ENCODE results near the gene TLX2.

Gene TLX2

DNA sequence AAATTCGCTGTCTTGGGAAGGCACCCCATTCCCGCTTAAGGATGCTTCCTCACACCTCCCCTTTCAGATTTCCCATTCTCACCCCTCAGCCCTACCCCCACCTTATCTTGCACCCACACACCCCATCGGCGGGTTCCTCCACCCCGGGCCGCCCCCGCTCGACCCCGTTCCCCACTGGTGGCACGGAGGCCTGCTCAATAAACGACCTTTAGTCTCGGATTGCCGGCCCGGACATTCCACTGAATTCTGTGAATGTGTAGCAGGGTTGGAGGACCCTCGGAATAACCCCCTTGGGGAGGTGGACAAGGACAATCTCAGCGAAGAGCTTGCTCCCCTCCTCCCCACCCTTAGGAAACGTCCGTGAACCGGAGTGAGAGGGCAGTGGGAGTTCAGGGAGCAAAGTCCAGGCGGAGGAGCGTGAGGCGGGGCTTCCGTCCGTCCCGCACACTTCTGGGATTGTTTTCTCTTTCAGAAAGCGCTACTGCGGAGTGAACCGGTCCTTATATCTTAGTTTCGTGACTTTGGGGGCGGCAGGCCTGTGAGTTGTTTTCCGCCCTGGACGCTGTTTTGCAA lies 12.0 kb upstream of the TLX2 start:
- Mint-ChIP-seq H3K4me3 (peak overlapping the region; percentile 73), H3K27me3 (peaks cover 61% of the 10 kb centered on the region), H3K36me3 (ENCODE audit: low read depth) (peaks cover 25% of the 10 kb centered on the region), H3K9me3 (no peaks in the 10 kb centered on the region), H3K27ac (no peak overlapping the region), H3K4me1 (ENCODE audit: low read depth) (peaks cover 80% of the 10 kb centered on the region)

DNA sequence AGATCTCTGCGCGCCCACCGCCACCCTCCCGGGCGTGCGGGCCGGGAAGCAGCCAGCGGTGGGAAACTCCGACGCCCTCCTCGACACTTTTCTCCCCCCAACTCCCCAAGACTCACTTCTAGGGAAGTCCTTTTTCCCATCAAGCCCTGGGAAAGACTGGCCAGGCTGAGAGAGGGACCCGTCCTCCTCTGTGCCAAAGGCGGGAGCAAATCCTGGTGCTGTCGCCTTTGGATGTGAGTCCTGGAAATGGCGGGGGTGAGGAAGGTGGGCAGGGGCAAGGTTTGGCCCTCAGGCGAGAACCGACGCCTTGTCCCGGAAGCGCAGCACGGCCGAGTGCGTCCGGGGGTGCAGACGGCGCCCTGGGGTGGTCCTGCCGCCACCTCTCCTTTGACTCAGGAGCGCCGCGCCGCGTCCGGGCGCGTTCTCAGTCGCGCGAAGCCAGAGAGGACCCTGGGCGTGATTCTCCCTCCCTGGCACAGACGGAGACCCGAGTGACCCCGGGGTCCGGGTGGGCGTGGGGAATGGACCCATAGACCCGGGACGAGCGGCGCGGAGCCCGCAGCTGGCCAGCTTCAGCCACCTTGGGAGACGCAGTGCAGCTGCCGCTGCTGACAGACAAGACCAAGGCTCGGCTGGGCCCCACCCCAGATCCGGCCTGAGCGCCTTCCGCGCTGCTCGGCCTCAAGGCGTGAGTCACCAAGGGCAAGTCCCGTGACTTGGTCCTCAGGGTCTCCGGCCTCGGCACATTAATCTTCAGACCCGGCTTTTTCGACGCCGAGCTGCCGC lies 11.3 kb upstream of the TLX2 start:
- Mint-ChIP-seq H3K27ac (no peak overlapping the region), H3K9me3 (no peaks in the 10 kb centered on the region), H3K4me1 (ENCODE audit: low read depth) (peaks cover 79% of the 10 kb centered on the region), H3K36me3 (ENCODE audit: low read depth) (peaks cover 28% of the 10 kb centered on the region), H3K4me3 (peak overlapping the region; percentile 73), H3K27me3 (peaks cover 57% of the 10 kb centered on the region)

DNA sequence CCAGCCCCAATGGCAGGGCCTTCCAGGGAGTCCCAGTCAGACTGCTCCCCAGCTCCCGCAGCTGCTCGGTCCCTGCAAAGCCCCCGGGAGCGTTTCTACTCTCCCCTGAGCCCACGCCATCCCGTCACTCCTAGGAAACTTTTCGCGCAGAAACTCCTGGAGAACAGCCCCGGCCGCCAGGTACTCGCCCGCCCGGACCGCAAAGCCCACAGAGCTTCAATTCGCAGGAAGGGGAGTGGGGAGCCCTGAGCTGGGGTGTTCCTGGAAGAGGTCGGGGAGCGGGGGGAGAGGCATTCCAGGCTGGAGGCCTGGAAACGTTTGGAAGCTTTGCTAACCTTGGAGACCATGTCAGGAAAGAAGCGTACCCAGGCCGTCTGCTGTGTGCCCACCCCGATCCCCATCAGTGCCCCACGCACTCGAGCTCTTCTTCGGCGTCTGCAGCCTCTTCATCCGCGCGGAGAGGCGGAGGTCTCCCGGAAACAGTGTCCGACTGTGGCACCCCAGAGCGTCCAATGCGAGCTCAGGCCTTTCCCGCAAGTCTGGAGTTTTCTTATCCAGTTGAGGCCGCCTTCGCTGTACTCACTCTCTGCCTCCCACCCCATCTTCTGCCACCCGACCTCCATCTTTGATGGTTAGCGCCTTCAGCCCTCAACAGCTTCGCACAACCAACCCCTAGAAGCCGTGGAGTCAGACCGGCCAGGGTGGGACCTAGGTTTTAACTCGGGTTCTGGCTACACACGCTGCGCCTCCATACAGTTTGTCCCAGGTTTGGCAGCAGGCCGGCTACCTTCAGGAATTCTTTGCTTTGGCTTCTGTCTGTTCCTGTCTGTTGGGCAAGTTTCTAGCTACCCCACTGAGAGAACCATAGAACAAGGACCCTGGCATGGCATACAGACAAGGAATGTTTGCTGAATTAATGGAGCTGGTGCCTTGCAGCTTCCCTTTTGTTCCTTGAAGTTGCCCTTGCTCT lies 10.5 kb upstream of the TLX2 start:
- no peak overlapping the region for H3K27ac Mint-ChIP-seq
- peaks cover 77% of the 10 kb centered on the region for H3K4me1 Mint-ChIP-seq (ENCODE audit: low read depth)
- H3K27me3 Mint-ChIP-seq, result peaks cover 51% of the 10 kb centered on the region
- peak overlapping the region; percentile 73 for H3K4me3 Mint-ChIP-seq
- H3K36me3 Mint-ChIP-seq (ENCODE audit: low read depth), result peaks cover 28% of the 10 kb centered on the region
- no peaks in the 10 kb centered on the region for H3K9me3 Mint-ChIP-seq

DNA sequence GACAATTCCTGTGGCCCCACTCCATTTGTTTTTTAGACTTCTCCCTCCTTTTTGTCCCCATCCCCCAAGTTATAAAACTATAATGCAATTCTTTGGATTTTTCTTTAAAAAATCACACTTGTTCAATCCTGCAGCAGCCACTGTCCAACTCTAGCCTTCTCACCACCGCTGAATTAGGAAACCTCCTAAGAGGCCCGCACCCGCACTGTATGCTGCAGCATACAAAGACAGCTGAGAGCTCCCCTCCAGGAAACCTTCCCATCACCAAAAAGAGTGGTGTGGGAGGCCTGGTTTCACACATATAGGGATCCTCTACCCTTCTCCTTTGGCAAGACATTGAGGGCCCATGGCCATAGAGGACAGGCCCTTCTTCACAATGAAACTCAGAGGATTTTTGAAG lies 9.7 kb upstream of the TLX2 start:
- Mint-ChIP-seq H3K9me3 (no peaks in the 10 kb centered on the region), H3K4me3 (peak overlapping the region; percentile 31), H3K36me3 (ENCODE audit: low read depth) (peaks cover 28% of the 10 kb centered on the region), H3K27ac (no peak overlapping the region), H3K27me3 (peaks cover 48% of the 10 kb centered on the region), H3K4me1 (ENCODE audit: low read depth) (peaks cover 72% of the 10 kb centered on the region)

GRCh38 chr2:74505448-74506246 lies 8.6 kb upstream of the TLX2 start:
- Mint-ChIP-seq H3K27me3 (peaks cover 44% of the 10 kb centered on the region), H3K4me3 (peak overlapping the region; percentile 28), H3K4me1 (ENCODE audit: low read depth) (peaks cover 65% of the 10 kb centered on the region), H3K36me3 (ENCODE audit: low read depth) (peaks cover 28% of the 10 kb centered on the region), H3K27ac (no peak overlapping the region), H3K9me3 (no peaks in the 10 kb centered on the region)

- H3K27ac Mint-ChIP-seq, result peak within 1 kb of the TSS; percentile 99
- H3K36me3 Mint-ChIP-seq (ENCODE audit: low read depth), result peaks cover 28% of the 10 kb centered on the region
- peak within 1 kb of the TSS; percentile 98 for H3K4me3 Mint-ChIP-seq
- H3K4me1 Mint-ChIP-seq (ENCODE audit: low read depth), result peaks cover 55% of the 10 kb centered on the region
- H3K27me3 Mint-ChIP-seq, result peaks cover 43% of the 10 kb centered on the region
- no peaks in the 10 kb centered on the region for H3K9me3 Mint-ChIP-seq
Observed at GRCh38 chr2:74507145-74507925, 6.9 kb upstream of the TLX2 start, which contains the start of gene PCGF1. Gene PCGF1, minus strand, starts transcription at chr2:74507695. Its CDS starts 27 bp downstream, at chr2:74507668.

DNA sequence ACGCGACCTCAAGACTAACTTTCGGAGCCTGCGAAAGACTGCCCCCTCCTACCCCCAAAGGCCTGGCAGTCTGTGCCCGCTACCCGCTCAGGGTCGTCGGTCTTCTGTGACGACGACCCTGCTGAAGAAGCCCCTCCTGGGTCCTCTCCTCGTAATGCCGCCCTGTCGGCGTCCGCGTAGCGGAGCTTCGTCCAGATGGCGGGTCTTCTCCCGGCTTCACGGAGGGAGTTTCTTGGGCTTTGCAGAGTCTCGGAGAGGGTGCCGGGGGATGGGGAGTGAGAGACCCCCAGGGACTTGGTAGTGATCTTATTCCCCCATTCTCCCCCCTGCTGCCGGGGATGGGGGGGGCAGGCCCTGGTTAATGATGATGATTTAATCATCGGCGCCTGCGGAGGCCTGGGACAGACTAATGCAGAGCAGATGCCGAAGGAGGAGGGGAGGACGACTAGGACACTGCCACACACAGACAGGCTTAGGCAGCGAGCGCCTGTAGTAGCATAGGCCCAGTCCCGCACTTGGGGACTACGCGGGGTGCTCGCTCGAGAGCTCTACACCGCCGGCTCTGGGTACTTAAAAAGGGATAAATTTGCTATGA lies 6.2 kb upstream of the TLX2 start:
- Mint-ChIP-seq H3K27me3 (peaks cover 46% of the 10 kb centered on the region), H3K4me3 (peak overlapping the region; percentile 98), H3K9me3 (no peaks in the 10 kb centered on the region), H3K4me1 (ENCODE audit: low read depth) (peaks cover 49% of the 10 kb centered on the region), H3K27ac (peak overlapping the region; percentile 99), H3K36me3 (ENCODE audit: low read depth) (peaks cover 28% of the 10 kb centered on the region)

DNA sequence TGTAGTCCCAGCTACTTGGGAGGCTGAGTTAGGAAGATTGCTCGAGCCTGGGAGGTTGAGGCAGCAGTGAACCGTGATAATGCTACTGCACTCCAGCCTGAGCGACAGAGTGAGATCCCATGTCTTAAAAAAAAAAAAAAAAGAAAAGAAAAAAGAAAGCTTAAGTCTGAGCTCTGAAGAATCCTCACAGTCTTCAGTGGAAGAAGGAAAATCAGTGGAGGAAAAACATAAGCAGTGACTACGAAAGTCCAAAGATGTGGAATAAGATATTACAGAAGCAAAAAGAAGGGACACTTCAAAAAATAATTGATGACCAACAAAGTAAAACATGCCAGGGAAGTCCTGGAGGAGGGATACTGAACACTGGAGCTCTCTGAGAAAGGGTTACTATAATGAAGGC lies 4.0 kb upstream of the TLX2 start:
- H3K27ac Mint-ChIP-seq, result no peak overlapping the region
- H3K4me1 Mint-ChIP-seq (ENCODE audit: low read depth), result peaks cover 39% of the 10 kb centered on the region
- H3K4me3 Mint-ChIP-seq, result no peak overlapping the region
- peaks cover 40% of the 10 kb centered on the region for H3K27me3 Mint-ChIP-seq
- peaks cover 19% of the 10 kb centered on the region for H3K36me3 Mint-ChIP-seq (ENCODE audit: low read depth)
- no peaks in the 10 kb centered on the region for H3K9me3 Mint-ChIP-seq

- H3K27ac Mint-ChIP-seq, result no peak overlapping the region
- H3K9me3 Mint-ChIP-seq, result no peaks in the 10 kb centered on the region
- peaks cover 10% of the 10 kb centered on the region for H3K36me3 Mint-ChIP-seq (ENCODE audit: low read depth)
- no peak overlapping the region for H3K4me3 Mint-ChIP-seq
- H3K27me3 Mint-ChIP-seq, result peaks cover 48% of the 10 kb centered on the region
- H3K4me1 Mint-ChIP-seq (ENCODE audit: low read depth), result peaks cover 40% of the 10 kb centered on the region
Observed at GRCh38 chr2:74511104-74511989, 2.9 kb upstream of the TLX2 start.

DNA sequence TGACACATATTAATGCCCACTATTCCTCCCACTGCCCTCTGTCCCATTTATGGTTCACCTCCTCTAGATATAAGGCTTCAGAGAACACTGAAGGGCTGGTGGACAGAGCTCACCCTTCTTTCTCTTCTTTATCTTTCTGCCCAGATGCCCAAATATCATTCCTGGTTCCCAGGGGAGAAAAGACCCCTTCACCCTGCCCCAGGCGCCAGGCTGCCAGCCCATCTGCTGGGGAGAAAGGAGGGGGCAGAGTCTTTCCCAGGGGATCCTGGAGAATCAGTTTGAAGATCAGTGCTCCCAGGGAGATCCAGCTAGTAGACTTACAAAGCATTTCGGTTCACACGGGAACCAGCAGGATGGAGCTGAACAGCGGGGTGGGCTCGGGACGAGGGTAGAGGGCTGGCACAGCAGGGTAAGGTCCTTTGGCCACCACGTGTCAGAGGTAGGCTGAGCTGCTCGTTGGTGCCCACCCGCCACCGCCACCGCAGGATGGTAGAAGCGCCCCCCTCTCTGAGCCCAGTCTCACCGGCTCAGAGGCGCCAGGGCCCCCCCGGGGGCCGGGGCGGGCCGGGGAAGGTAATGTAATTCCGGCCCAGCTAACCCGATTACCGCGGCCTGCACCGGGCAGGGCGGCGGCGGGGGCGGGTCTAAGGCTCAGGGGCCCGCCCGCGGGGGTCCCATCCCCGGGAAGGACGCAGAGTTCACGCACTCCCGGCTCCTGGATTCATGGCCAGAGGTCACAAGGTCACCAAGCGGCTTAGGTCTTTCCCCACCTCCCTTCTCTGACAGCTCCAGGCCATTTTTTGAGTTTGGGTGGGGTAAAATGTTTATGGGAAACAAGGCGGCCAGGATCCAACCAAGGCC lies 1.3 kb upstream of the TLX2 start:
- Mint-ChIP-seq H3K36me3 (ENCODE audit: low read depth) (no peaks in the 10 kb centered on the region), H3K27ac (no peak overlapping the region), H3K9me3 (no peaks in the 10 kb centered on the region), H3K27me3 (peaks cover 64% of the 10 kb centered on the region), H3K4me1 (ENCODE audit: low read depth) (peaks cover 32% of the 10 kb centered on the region), H3K4me3 (no peak overlapping the region)

DNA sequence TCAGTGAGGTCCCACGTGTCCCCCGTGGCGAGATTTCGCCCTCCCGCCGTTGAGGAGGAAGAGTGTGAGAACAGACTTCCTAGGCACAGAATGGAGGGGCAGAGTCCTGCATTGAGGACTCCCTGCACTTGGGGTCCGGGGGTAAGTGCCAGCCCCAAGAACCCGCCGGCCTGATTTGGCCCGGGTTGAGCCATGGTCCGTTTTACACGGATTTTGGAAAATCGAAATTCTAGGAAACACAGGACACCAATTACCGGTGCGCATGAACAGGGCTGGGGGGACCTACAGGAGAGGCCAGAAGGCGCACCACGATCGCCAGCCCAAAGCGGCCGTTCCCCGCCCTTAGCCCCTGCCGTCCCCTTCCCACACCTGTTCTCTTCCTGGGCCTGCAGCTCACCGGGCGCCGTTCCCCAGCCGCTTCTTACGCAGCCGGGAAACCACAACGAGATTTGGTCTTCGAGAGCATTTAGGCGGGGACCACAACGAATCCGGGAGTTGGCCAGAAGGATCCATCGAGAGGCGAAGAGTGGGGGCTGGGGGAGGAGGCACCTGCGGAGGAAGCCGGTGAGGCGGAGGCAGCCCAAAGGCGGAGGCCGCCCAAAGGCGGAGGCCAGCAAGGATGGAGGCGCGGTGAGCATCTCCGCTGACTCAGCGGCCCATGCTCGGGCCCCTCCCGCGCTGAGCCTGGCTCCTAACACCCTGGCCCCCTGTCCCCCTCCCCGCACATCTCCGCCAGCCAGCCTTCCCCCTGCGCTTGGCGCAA lies 464 bp upstream of the TLX2 start:
- Mint-ChIP-seq H3K27ac (no peak overlapping the region), H3K9me3 (no peaks in the 10 kb centered on the region), H3K4me1 (ENCODE audit: low read depth) (peaks cover 25% of the 10 kb centered on the region), H3K36me3 (ENCODE audit: low read depth) (no peaks in the 10 kb centered on the region), H3K4me3 (peak overlapping the region; percentile 13), H3K27me3 (peaks cover 73% of the 10 kb centered on the region)

Measured in stimulated activated naive CD8-positive, alpha-beta T cell treated with anti-CD3 and anti-CD28 coated beads, Interleukin-15, Interleukin-2, amounts not matched to agents 100 ng/mL and 50 ng/mL, for 24 hours (primary cell).